NOMO-1 treated with DMSO at 0.1 percent for 48 hours (cell line): ENCODE measurements around the gene TCN2.
A peak's percentile ranks its signal among the peaks of the same experiment; 100 is the strongest.
"Not testable (repeated sequence)": the region's sequence is repeated elsewhere in the genome, so short reads cannot be mapped to it uniquely, and the experiment has no call there.

Experiments
- DNase-seq: peaks from one replicate; lab custom pipeline; 2025; ENCODE audit not compliant: unreplicated experiment; lab: John Stamatoyannopoulos, UW

Gene TCN2

GRCh38 chr22:30609260-30610185 lies 2.5 kb downstream of the TCN2 start:
- peak; percentile 87 for DNase-seq

DNA sequence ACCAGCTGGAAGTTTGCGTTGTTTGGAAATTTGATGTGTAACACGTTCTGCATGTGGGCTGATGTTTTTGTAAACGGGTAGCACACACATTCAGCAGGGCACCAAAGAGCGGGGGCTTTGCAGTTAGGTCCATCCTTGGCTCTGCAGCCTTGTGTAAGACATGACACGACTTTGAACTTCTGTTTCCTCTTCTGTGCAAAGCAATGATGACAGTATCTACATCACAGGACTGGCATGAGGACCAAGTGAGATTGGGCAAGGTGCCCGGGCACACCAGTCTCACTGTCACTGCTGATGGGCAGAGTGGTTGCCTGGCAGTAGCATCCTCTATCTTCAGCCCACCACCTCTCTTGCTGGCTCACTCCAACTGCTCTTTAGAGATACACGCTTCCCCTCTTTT lies 3.3 kb downstream of the TCN2 start:
- DNase-seq, result peak; percentile 33

- DNase-seq, result no peak
Observed at GRCh38 chr22:30611197-30611596, 4.2 kb downstream of the TCN2 start.

GRCh38 chr22:30612789-30613188 lies 5.8 kb downstream of the TCN2 start:
- no peak for DNase-seq

DNA sequence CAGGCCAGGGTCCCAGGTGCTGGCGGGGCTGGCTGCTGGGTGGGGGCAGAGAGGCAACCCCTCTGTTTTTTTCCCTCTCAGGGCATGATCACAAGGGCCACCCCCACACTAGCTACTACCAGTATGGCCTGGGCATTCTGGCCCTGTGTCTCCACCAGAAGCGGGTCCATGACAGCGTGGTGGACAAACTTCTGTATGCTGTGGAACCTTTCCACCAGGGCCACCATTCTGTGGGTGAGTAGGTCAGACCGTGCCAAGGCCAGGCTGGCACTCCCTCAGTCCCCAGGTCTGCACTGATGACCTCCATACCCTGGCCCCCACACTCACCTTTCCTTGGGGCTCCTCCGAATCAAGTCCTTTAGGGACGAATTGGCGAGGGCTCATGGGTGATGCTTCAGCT lies 7.3 kb downstream of the TCN2 start:
- DNase-seq, result no peak

DNA sequence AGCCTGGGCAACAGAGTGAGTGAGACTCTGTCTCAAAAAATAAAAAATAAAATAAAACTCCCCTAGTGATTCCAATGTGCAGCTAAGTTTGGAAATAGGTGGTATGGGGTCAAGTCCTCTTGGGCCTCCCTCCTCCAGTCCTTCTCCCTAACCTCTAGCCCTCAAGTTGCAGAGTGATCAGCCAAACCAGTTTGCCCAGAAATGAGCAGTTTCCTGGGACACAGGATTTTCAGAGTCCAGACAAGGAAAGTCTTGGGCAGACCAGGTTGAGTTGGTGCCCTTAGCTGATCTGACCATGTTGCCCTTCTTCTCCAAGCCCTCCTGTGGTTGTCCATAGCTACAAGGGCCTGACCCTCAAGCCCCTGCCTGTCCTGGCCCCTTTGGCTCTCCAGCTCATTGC lies 7.9 kb downstream of the TCN2 start:
- no peak for DNase-seq

- no peak for DNase-seq
Observed at GRCh38 chr22:30615543-30615954, 8.6 kb downstream of the TCN2 start.

GRCh38 chr22:30617819-30618218 lies 10.8 kb downstream of the TCN2 start:
- DNase-seq, result no peak

DNA sequence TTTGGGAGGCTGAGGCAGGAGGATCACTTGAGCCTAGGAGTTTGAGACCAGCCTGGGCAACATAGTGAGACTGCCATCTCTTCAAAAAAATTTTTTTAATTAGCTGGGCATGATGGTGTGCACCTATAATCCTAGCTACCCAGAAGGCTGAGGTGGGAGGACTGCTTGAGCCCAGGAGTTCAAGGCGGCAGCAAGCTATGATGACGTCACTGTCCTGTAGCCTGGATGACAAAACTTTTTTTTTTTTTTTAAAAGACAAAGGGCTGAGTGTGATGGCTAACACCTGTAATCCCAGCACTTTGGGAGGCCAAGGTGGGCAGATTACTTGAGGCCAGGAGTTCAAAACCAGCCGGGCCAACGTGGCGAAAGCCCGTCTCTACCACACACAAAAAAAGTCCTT lies 12.9 kb downstream of the TCN2 start:
- not testable (repeated sequence) for DNase-seq

DNA sequence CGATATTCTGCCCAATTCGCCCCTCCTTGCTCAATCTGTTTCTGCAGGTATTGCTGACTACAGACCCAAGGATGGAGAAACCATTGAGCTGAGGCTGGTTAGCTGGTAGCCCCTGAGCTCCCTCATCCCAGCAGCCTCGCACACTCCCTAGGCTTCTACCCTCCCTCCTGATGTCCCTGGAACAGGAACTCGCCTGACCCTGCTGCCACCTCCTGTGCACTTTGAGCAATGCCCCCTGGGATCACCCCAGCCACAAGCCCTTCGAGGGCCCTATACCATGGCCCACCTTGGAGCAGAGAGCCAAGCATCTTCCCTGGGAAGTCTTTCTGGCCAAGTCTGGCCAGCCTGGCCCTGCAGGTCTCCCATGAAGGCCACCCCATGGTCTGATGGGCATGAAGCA lies 19.4 kb downstream of the TCN2 start:
- no peak for DNase-seq

- DNase-seq, result no peak
Observed at GRCh38 chr22:30627471-30627870, 20.5 kb downstream of the TCN2 start.

GRCh38 chr22:30628491-30628890 lies 21.5 kb downstream of the TCN2 start:
- DNase-seq, result no peak

DNA sequence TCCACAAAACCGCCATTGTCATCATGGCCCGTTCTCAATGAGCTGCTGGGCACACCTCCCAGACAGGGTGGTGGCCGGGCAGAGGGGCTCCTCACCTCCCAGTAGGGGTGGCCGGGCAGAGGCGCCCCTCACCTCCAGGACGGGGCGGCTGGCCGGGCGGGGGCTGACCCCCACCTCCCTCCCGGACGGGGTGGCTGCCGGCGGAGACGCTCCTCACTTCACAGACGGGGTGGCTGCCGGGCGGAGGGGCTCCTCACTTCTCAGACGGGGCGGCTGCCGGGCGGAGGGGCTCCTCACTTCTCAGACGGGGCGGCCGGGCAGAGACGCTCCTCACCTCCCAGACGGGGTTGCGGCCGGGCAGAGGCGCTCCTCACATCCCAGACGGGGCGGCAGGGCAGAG lies 24.5 kb downstream of the TCN2 start:
- not testable (repeated sequence) for DNase-seq

GRCh38 chr22:30634471-30635233 lies 27.7 kb downstream of the TCN2 start:
- peak; percentile 78 for DNase-seq

DNA sequence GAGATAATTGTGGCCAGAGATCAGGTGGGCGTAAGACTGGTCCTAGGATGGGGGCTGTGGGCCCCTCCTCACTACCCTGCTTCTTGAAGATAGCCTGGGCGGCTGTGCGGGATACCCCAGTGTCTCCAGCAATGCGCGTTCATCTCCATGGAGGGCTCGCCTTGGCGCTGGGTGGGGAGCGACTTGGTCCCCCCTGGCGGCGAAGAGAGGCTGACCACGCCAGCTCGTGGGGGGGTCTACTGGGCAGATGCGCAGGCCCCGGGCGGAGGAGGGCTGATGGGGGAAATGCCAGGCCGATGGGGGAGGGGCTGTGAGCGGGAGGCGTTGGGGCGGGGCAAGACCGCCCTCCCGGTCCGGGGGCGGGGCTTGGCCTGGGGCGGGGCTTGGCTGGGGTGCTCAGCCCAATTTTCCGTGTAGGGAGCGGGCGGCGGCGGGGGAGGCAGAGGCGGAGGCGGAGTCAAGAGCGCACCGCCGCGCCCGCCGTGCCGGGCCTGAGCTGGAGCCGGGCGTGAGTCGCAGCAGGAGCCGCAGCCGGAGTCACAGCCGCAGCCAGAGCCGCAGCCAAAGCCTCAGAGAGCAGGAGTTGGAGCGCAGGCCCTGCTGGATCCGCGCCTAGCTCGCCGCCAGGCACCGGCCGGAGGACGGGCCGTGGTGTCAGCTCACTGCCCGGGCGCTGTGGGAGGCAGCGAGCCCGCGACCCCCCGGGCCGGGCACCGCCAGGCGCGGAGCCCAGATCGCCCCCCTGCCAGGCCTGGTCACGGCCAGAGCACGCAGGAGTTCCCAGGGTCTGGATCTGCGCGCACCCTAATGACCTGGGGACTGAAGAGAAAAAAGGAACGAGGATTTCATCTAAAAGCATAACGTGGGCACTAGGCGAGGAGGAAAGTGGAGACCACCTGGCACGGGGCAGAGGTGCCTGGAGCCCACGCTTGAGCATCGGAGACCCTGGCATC lies 28.6 kb downstream of the TCN2 start, which contains the start of gene SLC35E4:
SLC35E4 (plus strand) TSS at position 509 of the 953 bp plus-strand sequence. CDS start 670 bp downstream, outside the sequence.
- DNase-seq, result peak; percentile 84

DNA sequence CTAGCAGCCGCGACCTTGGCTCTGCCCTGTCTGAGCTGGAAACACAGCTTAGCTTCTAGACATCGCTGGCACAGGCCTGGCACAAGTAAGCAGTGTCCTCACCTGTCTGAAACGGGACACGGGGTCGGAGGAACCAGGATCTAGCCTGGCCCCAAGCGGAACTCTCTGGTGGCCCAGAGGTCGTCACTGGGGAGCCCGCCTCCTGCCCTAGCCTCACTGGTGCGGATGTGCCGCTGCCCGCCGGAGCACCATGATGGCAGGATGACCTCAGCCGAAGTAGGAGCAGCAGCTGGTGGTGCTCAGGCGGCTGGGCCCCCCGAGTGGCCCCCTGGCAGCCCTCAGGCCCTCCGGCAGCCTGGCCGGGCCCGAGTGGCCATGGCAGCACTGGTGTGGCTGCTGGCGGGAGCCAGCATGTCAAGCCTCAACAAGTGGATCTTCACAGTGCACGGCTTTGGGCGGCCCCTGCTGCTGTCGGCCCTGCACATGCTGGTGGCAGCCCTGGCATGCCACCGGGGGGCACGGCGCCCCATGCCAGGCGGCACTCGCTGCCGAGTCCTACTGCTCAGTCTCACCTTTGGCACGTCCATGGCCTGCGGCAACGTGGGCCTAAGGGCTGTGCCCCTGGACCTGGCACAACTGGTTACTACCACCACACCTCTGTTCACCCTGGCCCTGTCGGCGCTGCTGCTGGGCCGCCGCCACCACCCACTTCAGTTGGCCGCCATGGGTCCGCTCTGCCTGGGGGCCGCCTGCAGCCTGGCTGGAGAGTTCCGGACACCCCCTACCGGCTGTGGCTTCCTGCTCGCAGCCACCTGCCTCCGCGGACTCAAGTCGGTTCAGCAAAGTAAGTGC lies 29.5 kb downstream of the TCN2 start:
- DNase-seq, result no peak

DNA sequence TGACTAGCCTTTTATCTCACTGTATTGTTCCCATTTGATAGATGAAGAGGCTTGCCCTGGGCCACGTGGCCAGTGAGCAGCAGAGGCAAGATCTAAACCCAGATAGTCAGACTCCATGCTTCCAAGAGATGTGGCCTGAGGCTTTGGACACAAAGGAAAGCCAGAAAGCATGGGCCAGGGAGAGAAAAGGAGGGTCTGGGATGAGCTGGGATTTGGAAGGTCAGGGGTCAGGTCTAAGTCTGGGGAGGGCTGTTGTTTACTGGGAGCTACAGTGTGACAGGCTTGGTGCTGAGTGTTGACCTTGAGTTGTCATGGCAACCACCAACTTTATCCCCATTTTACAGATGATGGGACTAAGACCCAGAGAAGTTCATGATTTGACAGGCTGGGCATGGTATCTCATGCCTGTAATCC lies 30.7 kb downstream of the TCN2 start:
- DNase-seq, result no peak

GRCh38 chr22:30640361-30640760 lies 33.4 kb downstream of the TCN2 start:
- DNase-seq, result no peak

GRCh38 chr22:30640839-30641430 lies 34.0 kb downstream of the TCN2 start:
- DNase-seq, result no peak
